ENCODE data around the gene RELT.

DNA sequence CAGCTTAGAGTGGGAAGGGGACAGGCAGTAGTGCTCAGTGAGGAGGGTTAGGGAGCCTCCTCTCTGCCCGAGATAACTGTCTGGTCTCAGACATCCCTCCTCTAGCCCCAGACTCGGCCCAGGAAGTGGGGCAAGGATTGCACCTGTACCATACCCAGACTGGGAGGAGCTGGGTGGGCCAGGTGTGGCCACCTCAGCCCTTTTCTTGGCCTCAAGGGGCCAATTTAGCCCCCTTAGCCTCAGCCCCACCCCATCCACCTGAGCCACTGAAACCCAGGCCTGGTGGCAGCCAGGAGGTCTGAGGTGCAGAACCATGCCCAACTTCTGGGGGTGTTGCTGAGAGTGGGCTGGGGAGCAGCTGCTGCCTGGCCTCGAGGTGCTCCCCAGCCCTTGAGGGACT is 6.5 kb downstream of the RELT start:
- TF ChIP-seq, protein P1, sequence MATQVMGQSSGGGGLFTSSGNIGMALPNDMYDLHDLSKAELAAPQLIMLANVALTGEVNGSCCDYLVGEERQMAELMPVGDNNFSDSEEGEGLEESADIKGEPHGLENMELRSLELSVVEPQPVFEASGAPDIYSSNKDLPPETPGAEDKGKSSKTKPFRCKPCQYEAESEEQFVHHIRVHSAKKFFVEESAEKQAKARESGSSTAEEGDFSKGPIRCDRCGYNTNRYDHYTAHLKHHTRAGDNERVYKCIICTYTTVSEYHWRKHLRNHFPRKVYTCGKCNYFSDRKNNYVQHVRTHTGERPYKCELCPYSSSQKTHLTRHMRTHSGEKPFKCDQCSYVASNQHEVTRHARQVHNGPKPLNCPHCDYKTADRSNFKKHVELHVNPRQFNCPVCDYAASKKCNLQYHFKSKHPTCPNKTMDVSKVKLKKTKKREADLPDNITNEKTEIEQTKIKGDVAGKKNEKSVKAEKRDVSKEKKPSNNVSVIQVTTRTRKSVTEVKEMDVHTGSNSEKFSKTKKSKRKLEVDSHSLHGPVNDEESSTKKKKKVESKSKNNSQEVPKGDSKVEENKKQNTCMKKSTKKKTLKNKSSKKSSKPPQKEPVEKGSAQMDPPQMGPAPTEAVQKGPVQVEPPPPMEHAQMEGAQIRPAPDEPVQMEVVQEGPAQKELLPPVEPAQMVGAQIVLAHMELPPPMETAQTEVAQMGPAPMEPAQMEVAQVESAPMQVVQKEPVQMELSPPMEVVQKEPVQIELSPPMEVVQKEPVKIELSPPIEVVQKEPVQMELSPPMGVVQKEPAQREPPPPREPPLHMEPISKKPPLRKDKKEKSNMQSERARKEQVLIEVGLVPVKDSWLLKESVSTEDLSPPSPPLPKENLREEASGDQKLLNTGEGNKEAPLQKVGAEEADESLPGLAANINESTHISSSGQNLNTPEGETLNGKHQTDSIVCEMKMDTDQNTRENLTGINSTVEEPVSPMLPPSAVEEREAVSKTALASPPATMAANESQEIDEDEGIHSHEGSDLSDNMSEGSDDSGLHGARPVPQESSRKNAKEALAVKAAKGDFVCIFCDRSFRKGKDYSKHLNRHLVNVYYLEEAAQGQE (IDR thresholded peaks at IDR 0.05; ENCODE audit: unreplicated experiment): no peak
- TF ChIP-seq, protein P2, sequence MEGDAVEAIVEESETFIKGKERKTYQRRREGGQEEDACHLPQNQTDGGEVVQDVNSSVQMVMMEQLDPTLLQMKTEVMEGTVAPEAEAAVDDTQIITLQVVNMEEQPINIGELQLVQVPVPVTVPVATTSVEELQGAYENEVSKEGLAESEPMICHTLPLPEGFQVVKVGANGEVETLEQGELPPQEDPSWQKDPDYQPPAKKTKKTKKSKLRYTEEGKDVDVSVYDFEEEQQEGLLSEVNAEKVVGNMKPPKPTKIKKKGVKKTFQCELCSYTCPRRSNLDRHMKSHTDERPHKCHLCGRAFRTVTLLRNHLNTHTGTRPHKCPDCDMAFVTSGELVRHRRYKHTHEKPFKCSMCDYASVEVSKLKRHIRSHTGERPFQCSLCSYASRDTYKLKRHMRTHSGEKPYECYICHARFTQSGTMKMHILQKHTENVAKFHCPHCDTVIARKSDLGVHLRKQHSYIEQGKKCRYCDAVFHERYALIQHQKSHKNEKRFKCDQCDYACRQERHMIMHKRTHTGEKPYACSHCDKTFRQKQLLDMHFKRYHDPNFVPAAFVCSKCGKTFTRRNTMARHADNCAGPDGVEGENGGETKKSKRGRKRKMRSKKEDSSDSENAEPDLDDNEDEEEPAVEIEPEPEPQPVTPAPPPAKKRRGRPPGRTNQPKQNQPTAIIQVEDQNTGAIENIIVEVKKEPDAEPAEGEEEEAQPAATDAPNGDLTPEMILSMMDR (conservative IDR thresholded peaks at IDR 0.05; ENCODE audit: low read depth in 2 of 2): no peak
- TF ChIP-seq EZH2 (IDR thresholded peaks at IDR 0.05; ENCODE audit: low read depth, unreplicated experiment): no peak
- no peak for TF ChIP-seq POLR2AphosphoS5 (IDR thresholded peaks at IDR 0.05; ENCODE audit: low read depth)
- TF ChIP-seq EZH2phosphoT487 (IDR thresholded peaks at IDR 0.05; ENCODE audit: unreplicated experiment): no peak
- TF ChIP-seq CREB1 (CRISPR knock-in tag; IDR thresholded peaks at IDR 0.05; ENCODE audit: low read depth): no peak
- TF ChIP-seq ZNF114 (CRISPR knock-in tag; IDR thresholded peaks at IDR 0.05): no peak
- no peak for TF ChIP-seq ETS1 (IDR thresholded peaks at IDR 0.05)
- TF ChIP-seq STAT1 (IDR thresholded peaks at IDR 0.05; ENCODE audit: unreplicated experiment): no peak
- no peak for TF ChIP-seq NANOG (IDR thresholded peaks at IDR 0.05; ENCODE audit: borderline replicate concordance)
- TF ChIP-seq ZNF331 (CRISPR knock-in tag; IDR thresholded peaks at IDR 0.05; ENCODE audit: low read depth): no peak
- TF ChIP-seq JUNB (IDR thresholded peaks at IDR 0.05; ENCODE audit: unreplicated experiment): no peak
- TF ChIP-seq ZNF462 (CRISPR knock-in tag; IDR thresholded peaks at IDR 0.05): no peak

Data from GM23338 (cell line).